Astrocyte (in vitro differentiated cells and primary cell): ENCODE results near the gene MYLK2.

ENCODE experiments used
- EZH2 ChIP-seq: IDR thresholded peaks from 2 replicates; pipeline ENCODE4 v1.6.1; 2012; ENCODE audit warnings: mild to moderate bottlenecking, low read length, inconsistent platforms; ENCODE audit not compliant: insufficient read depth
- TF ChIP-seq, protein P1 (sequence below): IDR thresholded peaks from 2 replicates; pipeline ENCODE4 v1.5.1; 2011; ENCODE audit warnings: low read depth, mild to moderate bottlenecking, inconsistent platforms, low read length, moderate library complexity; ENCODE audit not compliant: insufficient read depth

- TF ChIP-seq, protein P1, sequence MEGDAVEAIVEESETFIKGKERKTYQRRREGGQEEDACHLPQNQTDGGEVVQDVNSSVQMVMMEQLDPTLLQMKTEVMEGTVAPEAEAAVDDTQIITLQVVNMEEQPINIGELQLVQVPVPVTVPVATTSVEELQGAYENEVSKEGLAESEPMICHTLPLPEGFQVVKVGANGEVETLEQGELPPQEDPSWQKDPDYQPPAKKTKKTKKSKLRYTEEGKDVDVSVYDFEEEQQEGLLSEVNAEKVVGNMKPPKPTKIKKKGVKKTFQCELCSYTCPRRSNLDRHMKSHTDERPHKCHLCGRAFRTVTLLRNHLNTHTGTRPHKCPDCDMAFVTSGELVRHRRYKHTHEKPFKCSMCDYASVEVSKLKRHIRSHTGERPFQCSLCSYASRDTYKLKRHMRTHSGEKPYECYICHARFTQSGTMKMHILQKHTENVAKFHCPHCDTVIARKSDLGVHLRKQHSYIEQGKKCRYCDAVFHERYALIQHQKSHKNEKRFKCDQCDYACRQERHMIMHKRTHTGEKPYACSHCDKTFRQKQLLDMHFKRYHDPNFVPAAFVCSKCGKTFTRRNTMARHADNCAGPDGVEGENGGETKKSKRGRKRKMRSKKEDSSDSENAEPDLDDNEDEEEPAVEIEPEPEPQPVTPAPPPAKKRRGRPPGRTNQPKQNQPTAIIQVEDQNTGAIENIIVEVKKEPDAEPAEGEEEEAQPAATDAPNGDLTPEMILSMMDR: no peak
- TF ChIP-seq EZH2: no peak
Observed at GRCh38 chr20:31826074-31826473, 6.9 kb downstream of the MYLK2 start.
